H9 (cell line): ENCODE measurements around the gene GAL3ST1. TPM values are rescaled to one million over a fixed set of nuclear protein-coding genes. Genes with fewer than 3 reads are reported as not detected.

ENCODE experiments used
- DNase-seq: peaks from one replicate; pipeline ENCODE4 v3.0.0-alpha.2; 2017
- H2AFZ ChIP-seq: one replicate; pipeline ENCODE4 v1.6.1; 2013; ENCODE audit warnings: mild to moderate bottlenecking, low read length, control low read depth, moderate library complexity
- H2AK5ac ChIP-seq: 2 replicates; pipeline ENCODE4 v1.6.1; 2013; ENCODE audit warnings: low read length, control low read depth, mixed read lengths; ENCODE audit not compliant: insufficient read length
- H2BK120ac ChIP-seq: one replicate; pipeline ENCODE4 v1.6.1; 2013; ENCODE audit warnings: low read depth, mild to moderate bottlenecking, low read length, control low read depth, inconsistent platforms; ENCODE audit not compliant: poor library complexity, severe bottlenecking
- H2BK12ac ChIP-seq: 2 replicates; pipeline ENCODE4 v1.6.1; 2013; ENCODE audit warnings: low read length, control low read depth, mixed read lengths, low read depth; ENCODE audit not compliant: insufficient read length
- H2BK15ac ChIP-seq: 2 replicates; pipeline ENCODE4 v1.6.1; 2013; ENCODE audit warnings: low read depth, low read length, control low read depth
- H2BK20ac ChIP-seq: one replicate; pipeline ENCODE4 v1.6.1; 2013; ENCODE audit warnings: low read depth, mild to moderate bottlenecking, low read length, control low read depth, inconsistent platforms; ENCODE audit not compliant: poor library complexity, severe bottlenecking
- H2BK5ac ChIP-seq: 2 replicates; pipeline ENCODE4 v1.6.1; 2013; ENCODE audit warnings: low read length, control low read depth, mixed read lengths; ENCODE audit not compliant: insufficient read length
- H3K14ac ChIP-seq: 2 replicates; pipeline ENCODE4 v1.6.1; 2013; ENCODE audit warnings: low read length, control low read depth; ENCODE audit not compliant: insufficient read depth
- H3K18ac ChIP-seq: 2 replicates; pipeline ENCODE4 v1.6.1; 2013; ENCODE audit warnings: low read depth, mild to moderate bottlenecking, mixed read lengths, low read length, control low read depth; ENCODE audit not compliant: insufficient read length
- H3K23ac ChIP-seq: 2 replicates; pipeline ENCODE4 v1.6.1; 2013; ENCODE audit warnings: low read length, control low read depth, mixed read lengths, low read depth; ENCODE audit not compliant: insufficient read length
- H3K23me2 ChIP-seq: 2 replicates; pipeline ENCODE4 v1.6.1; 2013; ENCODE audit warnings: low read depth, mild to moderate bottlenecking, mixed read lengths, low read length, control low read depth; ENCODE audit not compliant: insufficient read length, poor library complexity, severe bottlenecking
- H3K27ac ChIP-seq: 2 replicates; pipeline ENCODE4 v1.5.1; 2013; ENCODE audit warnings: low read length, control low read depth, mixed read lengths, low read depth; ENCODE audit not compliant: insufficient read length
- H3K27me3 ChIP-seq: 2 replicates; pipeline ENCODE4 v1.6.1; 2013; ENCODE audit warnings: low read length, control low read depth, inconsistent platforms; ENCODE audit not compliant: insufficient read depth
- H3K4ac ChIP-seq: 2 replicates; pipeline ENCODE4 v1.6.1; 2013; ENCODE audit warnings: low read depth, mild to moderate bottlenecking, control low read depth, inconsistent platforms, low read length, moderate library complexity
- H3K4me1 ChIP-seq: 2 replicates; pipeline ENCODE4 v1.6.1; 2013; ENCODE audit warnings: low read length, control low read depth, inconsistent platforms; ENCODE audit not compliant: insufficient read depth
- H3K4me2 ChIP-seq: 2 replicates; pipeline ENCODE4 v1.6.1; 2013; ENCODE audit warnings: low read length, control low read depth, mixed read lengths; ENCODE audit not compliant: insufficient read length, insufficient read depth
- H3K56ac ChIP-seq: 2 replicates; pipeline ENCODE4 v1.6.1; 2013; ENCODE audit warnings: low read depth, mild to moderate bottlenecking, mixed read lengths, low read length, control low read depth; ENCODE audit not compliant: insufficient read length
- H3K79me1 ChIP-seq: 2 replicates; pipeline ENCODE4 v1.6.1; 2013; ENCODE audit warnings: low read depth, mild to moderate bottlenecking, moderate library complexity, low read length, control low read depth, inconsistent platforms; ENCODE audit not compliant: insufficient read depth, poor library complexity, severe bottlenecking
- H3K79me2 ChIP-seq: 2 replicates; pipeline ENCODE4 v1.6.1; 2013; ENCODE audit warnings: low read length, control low read depth, inconsistent platforms; ENCODE audit not compliant: insufficient read depth
- H3K9ac ChIP-seq: 2 replicates; pipeline ENCODE4 v1.6.1; 2013; ENCODE audit warnings: low read length, control low read depth, mixed read lengths; ENCODE audit not compliant: insufficient read length; ENCODE audit errors: extremely low read depth
- H3K9me3 ChIP-seq: one replicate; pipeline ENCODE4 v1.6.1; 2013; ENCODE audit warnings: low read depth, low read length, inconsistent platforms; ENCODE audit not compliant: control insufficient read depth
- H3T11ph ChIP-seq: one replicate; pipeline ENCODE4 v1.6.1; 2013; ENCODE audit warnings: mild to moderate bottlenecking, low read length, control low read depth, inconsistent platforms
- H4K20me1 ChIP-seq: one replicate; pipeline ENCODE4 v1.6.1; 2013; ENCODE audit not compliant: control insufficient read depth, insufficient read length, insufficient read depth
- H4K5ac ChIP-seq: 2 replicates; pipeline ENCODE4 v1.6.1; 2013; ENCODE audit warnings: low read depth, mild to moderate bottlenecking, mixed read lengths, low read length, control low read depth; ENCODE audit not compliant: insufficient read length
- H4K8ac ChIP-seq: replicated peaks from 2 replicates; pipeline ENCODE4 v1.6.1; 2013; ENCODE audit warnings: low read length, control low read depth, mixed read lengths, low read depth; ENCODE audit not compliant: insufficient read length
- H4K91ac ChIP-seq: 2 replicates; pipeline ENCODE4 v1.6.1; 2013; ENCODE audit warnings: low read depth, mild to moderate bottlenecking, moderate library complexity, mixed read lengths, low read length, control low read depth; ENCODE audit not compliant: insufficient read length
- H3K27ac Mint-ChIP-seq, 3 experiments: 2 replicates in 2 of 3; 3 replicates in 1 of 3; pipeline ENCODE4 v1.8.0; 2020 to 2021; ENCODE audit warnings: mixed read lengths in 3 of 3, mild to moderate bottlenecking in 1 of 3, moderate library complexity in 1 of 3
- H3K27me3 Mint-ChIP-seq: 2 replicates; pipeline ENCODE4 v1.8.0; 2021; ENCODE audit warnings: low read depth, mild to moderate bottlenecking, moderate library complexity, mixed read lengths
- H3K36me3 Mint-ChIP-seq, 3 experiments: 2 replicates in 2 of 3; 3 replicates in 1 of 3; pipeline ENCODE4 v1.8.0; 2020 to 2021; ENCODE audit warnings: low read depth in 3 of 3, mixed read lengths in 3 of 3; ENCODE audit not compliant: insufficient read depth in 1 of 3
- H3K4me1 Mint-ChIP-seq, 2 experiments: 2 replicates each; pipeline ENCODE4 v1.8.0; 2020; ENCODE audit warnings: mixed read lengths in 2 of 2
- H3K4me3 Mint-ChIP-seq, 2 experiments: 2 replicates in 1 of 2; 3 replicates in 1 of 2; pipeline ENCODE4 v1.8.0; 2020 to 2021; ENCODE audit warnings: mild to moderate bottlenecking in 2 of 2, mixed read lengths in 2 of 2, moderate library complexity in 1 of 2
- H3K9me3 Mint-ChIP-seq, 2 experiments: 2 replicates in 1 of 2; 3 replicates in 1 of 2; pipeline ENCODE4 v1.8.0; 2020; ENCODE audit warnings: mild to moderate bottlenecking in 2 of 2, mixed read lengths in 2 of 2, moderate library complexity in 1 of 2
- WGBS: extraction: QIAGEN DNeasy Blood & Tissue Kit; methylation state at CpG from one replicate; pipeline ENCODE4 v1.1.7; 2013; ENCODE audit warnings: missing lambda C conversion rate, low lambda C conversion rate, mixed read lengths; ENCODE audit not compliant: insufficient read length; ENCODE audit errors: extremely low coverage; 5-methylcytosine and 5-hydroxymethylcytosine counted together
- total RNA-seq: library from RNA; stranded (reverse); gene quantifications from 2 replicates; pipeline ENCODE4 v1.2.1, GENCODE V29; 2021
- TF ChIP-seq, protein P1 (sequence below): fragments of 200-600 bp; sonication (generic); conservative IDR thresholded peaks from 3 replicates; pipeline ENCODE4 v1.8.0; 2021; ENCODE audit warnings: antibody characterized with exemption, mild to moderate bottlenecking

GAL3ST1 gene
- total RNA-seq, 1 experiment from 2014 or later = 5.1 TPM

DNA sequence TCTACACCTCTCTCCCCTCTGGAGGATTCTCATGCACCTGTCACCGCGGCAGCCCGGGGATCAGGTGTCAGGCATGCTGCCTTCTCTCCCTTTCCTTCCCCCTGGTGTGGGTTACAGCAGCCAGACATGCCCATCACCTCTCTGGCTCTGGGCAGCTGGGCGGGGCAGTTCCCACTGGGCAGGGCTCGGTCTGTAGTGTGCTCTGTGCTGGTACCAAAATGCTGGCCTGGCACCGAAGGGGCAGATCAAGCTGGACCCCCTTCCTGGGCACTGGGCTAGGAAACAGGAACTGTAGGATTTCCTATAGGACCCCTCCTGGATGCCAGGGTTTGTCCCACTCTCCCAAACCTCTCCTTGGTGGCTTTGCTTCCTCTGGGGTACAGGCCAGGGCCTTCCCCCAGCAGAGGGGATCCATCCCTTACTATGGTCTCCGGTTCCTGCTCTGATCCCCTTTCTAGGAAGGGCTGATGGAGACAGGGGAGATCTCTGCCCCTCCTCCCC lies 821 bp downstream of the GAL3ST1 start:
- Histone ChIP-seq H3K56ac (no peak overlapping the region), H3K27me3 (no peaks in the 10 kb centered on the region), H3K4me2 (peak overlapping the region; percentile 73), H3K9me3 (no peaks in the 10 kb centered on the region), H3K23ac (no peak overlapping the region), H2BK120ac (no peak overlapping the region), H4K5ac (no peak overlapping the region), H2AK5ac (no peak overlapping the region), H3K79me2 (no peaks in the 10 kb centered on the region), H2BK20ac (no peak overlapping the region), H3K4me1 (no peaks in the 10 kb centered on the region), H3K14ac (no peak overlapping the region), H3K18ac (no peak overlapping the region), H4K91ac (no peak overlapping the region), H2BK5ac (no peak overlapping the region), H3K27ac (no peak overlapping the region), H3K4ac (no peak overlapping the region), H3K23me2 (peaks cover 7% of the 10 kb centered on the region), H4K8ac (no peak overlapping the region), H2BK15ac (no peak overlapping the region), H3K79me1 (no peaks in the 10 kb centered on the region), H3T11ph (no peak overlapping the region), H2BK12ac (no peak overlapping the region), H3K9ac (no peak overlapping the region), H4K20me1 (peaks cover 5% of the 10 kb centered on the region), H2AFZ (no peak overlapping the region)
- H3K27ac Mint-ChIP-seq = no peak overlapping the region
- peaks cover 11 to 21% of the 10 kb centered on the region in 2 experiments for H3K4me1 Mint-ChIP-seq
- DNase-seq = no peak
- peak overlapping the region; percentile 51 to 75 for H3K4me3 Mint-ChIP-seq
- TF ChIP-seq, protein P1, sequence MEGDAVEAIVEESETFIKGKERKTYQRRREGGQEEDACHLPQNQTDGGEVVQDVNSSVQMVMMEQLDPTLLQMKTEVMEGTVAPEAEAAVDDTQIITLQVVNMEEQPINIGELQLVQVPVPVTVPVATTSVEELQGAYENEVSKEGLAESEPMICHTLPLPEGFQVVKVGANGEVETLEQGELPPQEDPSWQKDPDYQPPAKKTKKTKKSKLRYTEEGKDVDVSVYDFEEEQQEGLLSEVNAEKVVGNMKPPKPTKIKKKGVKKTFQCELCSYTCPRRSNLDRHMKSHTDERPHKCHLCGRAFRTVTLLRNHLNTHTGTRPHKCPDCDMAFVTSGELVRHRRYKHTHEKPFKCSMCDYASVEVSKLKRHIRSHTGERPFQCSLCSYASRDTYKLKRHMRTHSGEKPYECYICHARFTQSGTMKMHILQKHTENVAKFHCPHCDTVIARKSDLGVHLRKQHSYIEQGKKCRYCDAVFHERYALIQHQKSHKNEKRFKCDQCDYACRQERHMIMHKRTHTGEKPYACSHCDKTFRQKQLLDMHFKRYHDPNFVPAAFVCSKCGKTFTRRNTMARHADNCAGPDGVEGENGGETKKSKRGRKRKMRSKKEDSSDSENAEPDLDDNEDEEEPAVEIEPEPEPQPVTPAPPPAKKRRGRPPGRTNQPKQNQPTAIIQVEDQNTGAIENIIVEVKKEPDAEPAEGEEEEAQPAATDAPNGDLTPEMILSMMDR = no peak
- no CpG with 5 or more reads among the region's 7 CpGs for WGBS
- H3K36me3 Mint-ChIP-seq = peaks cover 13 to 32% (median 25%) of the 10 kb centered on the region in 3 experiments; a peak in 6 of 7 replicates
- no peaks in the 10 kb centered on the region for H3K9me3 Mint-ChIP-seq
- peaks cover 7% of the 10 kb centered on the region for H3K27me3 Mint-ChIP-seq
